HG03575 (cell line): ENCODE results near the gene NPBWR2.

Experiments used
- ATAC-seq: cut with Tn5 transposase; IDR thresholded peaks from one replicate; pipeline ENCODE4 v1.9.1; 2021; ENCODE audit not compliant: unreplicated experiment, insufficient number of reproducible peaks, low FRiP score; ENCODE audit errors: extremely low read depth

The NPBWR2 gene

GRCh38 chr20:64108731-64109681 is 1.6 kb upstream of the NPBWR2 start:
- no peak for ATAC-seq

DNA sequence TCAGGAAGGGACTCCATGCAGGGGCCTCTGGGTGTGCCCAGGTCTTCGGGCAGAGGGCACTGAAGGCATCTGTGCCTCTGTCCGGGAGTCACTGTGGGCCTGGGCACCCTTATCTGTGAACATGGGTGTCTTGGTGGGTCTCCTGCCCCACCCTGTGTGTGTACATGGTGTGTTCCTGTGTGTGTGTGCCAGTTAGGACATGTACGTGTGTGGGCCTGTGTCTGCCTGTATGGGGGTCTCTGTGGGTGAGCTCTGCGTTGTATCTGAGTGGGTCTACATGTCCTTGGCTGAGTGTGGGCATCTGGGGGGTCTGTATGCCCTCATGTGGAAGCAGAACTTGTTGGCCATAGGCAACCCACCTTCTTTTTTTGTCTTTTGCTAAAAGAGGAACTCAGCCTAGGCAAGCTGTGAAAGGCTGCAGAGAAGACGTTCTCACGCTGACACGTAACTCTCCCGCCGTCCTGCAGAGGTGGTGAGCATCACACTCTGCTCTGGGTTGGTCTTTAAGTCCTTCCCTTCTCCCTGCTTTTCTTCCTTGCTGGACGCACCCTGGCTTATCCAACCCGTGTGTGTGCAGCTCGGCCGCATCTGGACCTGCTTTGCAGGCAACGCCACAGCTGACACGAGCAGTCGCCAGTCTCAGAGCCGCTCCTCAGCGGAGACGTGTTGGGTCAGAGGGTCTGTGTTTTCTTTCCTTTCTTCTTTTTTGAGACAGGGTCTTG is 532 bp upstream of the NPBWR2 start:
- no peak for ATAC-seq

GRCh38 chr20:64106435-64106961 is 867 bp downstream of the NPBWR2 start:
- no peak for ATAC-seq

DNA sequence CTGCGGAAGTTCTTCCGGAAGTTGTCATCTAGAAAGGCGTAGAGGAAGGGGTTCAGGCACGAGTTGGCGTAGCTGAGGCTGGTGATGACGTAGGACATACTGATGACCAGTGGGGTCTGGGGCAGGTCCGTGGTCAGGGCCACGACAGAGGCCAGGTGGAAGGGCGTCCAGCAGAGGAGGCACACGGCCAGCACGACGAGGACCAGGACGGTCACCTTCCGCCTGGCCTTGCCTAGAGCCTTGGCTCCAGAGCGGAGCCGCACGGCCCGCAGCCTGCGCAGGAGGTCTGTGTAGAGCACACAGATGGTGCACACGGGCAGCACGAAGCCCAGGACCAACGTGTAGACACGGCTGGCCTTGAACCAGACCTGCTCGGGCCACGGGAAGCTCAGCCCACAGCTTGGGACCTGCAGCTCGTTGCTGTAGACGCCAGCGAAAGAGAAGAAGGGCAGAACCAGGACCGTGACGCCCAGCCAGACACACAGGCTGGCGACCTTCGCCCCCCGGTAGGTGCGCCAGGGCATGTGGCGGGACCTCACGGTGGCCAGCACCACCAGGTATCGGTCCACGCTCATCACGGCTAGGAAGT is 1.4 kb downstream of the NPBWR2 start:
- no peak for ATAC-seq

DNA sequence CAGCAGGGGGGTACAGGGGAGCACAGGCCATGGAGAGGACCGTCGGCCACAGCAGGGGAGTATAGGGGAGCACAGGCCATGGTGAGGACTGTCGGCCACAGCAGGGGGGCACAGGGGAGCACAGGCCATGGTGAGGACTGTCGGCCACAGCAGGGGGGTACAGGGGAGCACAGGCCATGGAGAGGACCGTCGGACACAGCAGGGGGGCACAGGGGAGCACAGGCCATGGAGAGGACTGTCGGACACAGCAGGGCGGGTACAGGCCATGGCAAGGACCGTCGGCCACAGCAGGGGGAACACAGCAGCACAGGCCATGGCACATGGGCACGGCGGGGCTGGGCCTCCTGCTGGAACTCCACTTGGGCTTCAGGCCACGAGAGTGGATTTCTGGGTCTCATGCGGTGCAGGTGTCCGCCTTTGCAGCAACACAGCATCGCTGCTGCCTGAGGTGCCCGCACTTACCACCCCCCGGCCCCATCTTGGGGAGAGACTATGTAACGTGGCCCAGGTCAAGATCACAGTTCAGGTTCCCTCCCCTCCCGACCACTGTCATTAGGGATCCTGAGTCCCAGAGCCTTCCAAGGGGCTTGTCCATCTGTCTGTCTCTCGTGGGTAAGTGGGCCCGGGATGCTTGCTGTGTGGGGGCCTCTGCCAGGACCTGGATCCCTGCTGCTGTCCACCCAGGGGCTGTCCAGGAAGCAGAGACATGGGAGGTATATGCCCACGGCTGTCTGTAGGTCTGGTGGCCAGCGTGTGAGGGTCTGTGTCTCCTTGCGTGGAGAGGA is 2.5 kb downstream of the NPBWR2 start:
- no peak for ATAC-seq

- ATAC-seq = no peak
Measured at GRCh38 chr20:64103871-64104666, 3.3 kb downstream of the NPBWR2 start.

DNA sequence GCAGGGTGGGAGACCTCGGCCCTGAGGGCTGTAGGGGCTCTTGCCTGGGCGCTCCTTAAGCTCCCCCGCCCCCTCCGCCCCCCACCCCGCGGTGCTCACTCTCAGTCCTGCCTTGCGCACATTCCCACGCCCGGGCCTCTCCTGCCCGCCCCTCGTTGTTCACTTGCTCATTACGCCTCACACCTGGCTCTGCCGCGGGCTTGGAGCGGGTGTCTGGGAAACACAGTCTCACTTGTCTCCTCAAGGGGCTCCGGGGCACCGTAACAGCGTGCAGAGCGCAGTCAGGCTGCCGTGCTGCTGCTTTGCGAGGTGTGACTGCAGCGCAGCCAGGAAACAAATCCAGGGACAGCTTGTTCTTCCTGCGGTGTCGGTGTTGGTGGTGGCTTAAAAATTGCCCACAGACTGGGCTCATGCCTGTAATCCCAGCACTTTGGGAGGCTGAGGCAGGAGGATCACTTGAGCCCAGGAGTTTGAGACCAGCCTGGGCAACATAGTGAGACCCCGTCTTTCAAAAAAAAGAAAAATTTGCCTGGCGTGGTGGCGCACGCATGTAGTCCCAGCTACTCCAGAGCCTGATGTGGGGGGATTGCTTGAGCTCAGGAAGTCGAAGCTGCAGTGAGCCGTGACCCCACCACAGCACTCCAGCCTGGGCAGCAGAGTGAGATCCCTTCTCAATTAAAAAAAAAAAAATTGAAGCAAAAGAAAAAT is 4.6 kb downstream of the NPBWR2 start:
- ATAC-seq = no peak

DNA sequence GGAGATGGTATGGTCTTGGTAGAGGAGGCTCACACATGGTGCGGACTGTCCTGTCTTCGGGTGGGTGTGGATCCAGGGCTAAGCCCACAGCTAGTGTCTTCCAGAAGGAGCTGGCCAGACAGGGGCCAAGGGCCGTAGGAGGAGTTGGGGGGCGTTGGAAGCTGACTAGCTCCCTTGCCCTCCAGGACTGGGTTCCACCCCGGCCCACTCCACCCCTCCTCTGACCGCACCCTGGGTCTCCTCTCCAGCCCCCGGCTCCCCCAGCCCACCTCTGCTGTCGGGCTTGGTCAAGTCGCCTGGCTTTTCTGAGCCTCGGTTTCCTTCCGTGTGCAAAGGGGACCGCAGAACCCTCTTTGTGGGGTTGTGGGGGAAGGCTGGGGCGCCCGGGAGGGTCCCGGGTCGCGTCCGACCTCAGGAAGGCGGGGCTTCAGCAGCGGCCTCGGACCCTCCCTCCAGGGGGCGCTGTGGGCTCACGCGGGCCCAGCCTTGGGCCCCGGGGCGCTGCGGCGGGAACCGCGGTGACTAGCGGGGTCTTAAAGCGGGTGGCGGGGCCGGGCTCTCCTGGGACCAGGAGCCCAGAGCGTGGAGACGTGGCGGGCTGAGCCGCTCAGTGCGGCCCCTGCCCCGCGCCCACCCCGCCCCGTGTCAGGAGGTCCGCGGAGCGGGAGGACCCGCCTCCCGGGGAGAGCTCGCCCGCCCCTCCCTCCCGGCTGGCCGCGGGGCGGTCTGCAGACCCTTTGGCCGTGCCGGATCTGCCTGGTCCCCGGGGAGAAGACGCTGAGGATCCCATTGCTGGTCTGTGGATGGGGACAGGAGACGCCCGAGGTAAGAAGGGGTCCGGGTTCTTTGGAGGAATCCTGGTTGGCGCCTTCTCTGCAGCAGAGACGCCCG is 5.4 kb downstream of the NPBWR2 start:
- no peak for ATAC-seq

DNA sequence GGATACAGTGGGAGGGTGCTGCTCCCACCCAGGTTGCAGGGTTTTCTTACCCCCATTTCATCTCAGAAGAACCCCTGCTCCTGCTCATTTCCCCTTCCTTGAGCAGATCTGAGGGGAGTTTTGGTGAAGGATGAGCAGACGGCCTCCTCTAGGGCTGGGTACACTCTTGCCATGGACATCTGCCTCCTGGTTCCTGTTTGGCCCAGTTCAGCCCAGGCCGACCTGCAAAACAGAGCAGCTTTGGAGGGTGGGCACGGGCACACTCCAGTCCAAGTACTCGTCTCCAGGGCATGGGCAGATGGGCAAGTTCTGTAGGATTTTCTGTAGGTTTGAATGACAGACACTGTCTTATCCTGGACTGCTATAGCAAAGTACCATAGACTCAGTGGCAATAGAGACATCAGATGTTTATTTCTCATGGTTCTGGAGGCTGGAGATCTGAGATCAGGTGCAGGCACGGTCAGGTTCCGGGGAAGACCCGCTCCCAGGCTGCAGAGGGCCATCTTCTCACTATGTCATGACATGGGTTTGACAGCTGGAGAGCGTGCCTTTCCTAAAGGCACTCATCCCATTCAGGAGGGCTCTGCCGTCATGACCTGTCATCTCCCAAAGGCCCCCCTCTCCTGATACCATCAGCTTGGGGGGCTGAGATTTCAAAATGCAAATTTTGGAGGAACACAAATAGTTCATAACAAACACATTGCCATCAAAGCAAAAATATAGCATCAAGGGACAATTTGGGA is 6.2 kb downstream of the NPBWR2 start:
- no peak for ATAC-seq

DNA sequence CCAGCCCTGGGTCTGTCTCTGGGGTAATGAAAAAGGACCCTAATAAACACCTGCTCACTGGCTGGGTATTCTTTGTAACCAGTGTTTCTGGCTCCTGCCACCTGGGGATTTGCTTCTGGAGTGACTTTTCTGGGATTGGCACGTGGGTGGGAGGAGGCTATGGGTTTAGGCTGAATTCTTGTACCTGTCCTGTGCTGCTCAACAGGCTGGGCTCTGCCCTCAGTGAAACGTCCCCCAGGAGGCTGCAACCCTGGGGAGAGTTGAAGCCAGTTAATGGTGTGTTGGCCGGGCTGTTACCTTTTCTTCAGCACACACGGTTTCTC is 6.8 kb downstream of the NPBWR2 start:
- no peak for ATAC-seq

DNA sequence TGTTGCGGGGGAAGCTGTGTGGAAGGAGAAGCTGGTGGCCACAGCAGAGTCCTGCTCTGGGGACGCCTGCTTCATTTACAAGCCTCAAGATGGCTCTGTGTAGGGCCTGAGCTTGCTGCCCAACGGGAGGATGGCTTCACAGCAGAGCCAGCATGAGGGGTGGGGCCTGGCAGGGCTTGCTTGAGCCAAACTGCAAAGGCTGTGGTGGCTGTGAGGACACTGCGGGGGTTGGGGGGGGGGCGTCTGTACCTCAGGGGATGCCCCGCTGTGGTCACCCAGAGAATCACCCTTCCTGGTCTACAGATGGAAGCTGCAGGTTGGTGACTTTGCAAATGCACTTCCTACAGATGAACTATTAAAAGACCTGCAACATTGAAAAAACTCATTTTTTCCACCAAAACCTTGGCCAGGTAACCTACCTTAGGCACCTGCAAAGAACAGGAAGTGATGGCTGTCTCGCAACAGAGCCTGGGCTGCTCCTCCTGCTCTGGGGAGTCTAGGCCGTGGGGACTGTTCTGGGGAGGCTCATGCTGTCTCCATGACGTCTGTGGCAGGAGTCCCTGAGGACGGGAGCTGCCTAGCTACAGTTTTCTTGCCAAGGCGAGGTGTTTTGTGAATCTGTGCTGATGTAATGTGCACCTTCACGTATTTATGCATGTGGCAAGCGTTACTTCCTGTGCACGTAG is 7.3 kb downstream of the NPBWR2 start:
- ATAC-seq = no peak

DNA sequence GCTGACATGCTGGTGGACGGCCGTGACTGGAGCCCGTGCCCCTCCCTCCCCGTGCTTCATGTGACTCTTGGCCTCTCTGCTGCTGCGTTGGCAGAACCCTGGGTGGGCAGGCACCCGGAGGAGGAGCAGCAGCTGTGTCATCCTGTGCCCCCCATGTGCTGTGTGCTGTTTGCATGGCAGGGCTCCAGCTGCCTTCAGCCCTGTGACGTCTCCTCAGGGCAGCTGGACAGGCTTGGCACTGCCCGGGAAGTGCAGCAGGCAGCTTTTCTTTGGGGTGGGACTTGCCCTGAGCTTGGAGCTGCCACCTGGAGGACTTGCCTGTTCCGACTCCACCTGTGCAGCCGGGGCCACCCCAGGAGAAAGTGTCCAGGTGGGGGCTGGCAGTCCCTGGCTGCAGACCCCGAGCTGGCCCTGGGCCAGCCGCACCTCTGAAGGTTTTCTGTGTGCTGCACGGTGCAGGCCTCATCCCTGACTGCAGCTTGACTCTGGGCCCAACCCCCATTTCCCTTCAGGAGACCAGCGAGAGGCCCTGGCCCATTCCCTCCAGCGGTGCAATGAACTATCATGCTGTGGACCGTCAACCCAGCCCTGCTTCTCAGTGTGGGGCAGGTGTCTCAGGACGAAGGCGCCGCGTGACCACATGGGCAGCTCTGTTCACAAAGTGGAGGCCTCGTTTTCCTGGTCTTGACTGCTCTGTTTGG is 8.1 kb downstream of the NPBWR2 start:
- no peak for ATAC-seq

DNA sequence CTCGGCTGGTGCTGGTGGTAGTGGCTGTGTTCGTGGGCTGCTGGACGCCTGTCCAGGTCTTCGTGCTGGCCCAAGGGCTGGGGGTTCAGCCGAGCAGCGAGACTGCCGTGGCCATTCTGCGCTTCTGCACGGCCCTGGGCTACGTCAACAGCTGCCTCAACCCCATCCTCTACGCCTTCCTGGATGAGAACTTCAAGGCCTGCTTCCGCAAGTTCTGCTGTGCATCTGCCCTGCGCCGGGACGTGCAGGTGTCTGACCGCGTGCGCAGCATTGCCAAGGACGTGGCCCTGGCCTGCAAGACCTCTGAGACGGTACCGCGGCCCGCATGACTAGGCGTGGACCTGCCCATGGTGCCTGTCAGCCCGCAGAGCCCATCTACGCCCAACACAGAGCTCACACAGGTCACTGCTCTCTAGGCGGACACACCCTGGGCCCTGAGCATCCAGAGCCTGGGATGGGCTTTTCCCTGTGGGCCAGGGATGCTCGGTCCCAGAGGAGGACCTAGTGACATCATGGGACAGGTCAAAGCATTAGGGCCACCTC is 8.8 kb downstream of the NPBWR2 start:
- no peak for ATAC-seq

DNA sequence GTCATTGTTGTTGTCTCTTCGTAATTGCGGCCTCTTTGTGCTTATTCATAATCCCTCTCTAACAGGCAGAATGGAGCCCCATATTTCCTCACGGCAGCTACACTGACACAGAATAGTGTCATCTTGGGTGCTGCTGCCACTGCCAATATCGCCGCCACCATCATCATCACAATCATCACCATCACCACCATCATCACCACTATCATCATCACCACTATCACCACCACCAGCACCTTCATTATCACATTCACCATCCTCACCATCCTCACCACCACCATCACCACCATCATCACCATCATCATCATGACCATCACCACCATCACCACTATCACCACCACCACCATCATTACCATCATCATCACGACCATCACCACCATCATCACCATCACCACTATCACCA is 10.8 kb downstream of the NPBWR2 start:
- ATAC-seq = no peak

GRCh38 chr20:64095927-64096326 is 11.4 kb downstream of the NPBWR2 start:
- ATAC-seq = no peak
